Keratinocyte (primary cell): ENCODE data around the gene MALRD1.

Source experiments
- CTCF ChIP-seq, 3 experiments: IDR thresholded peaks in 1 of 3; conservative IDR thresholded peaks in 1 of 3; optimal IDR thresholded peaks in 1 of 3; 2 replicates in 2 of 3; 3 replicates in 1 of 3; pipeline versions ENCODE3 to v1.5.1; 2011; ENCODE audit warnings: low read length in 3 of 3, mild to moderate bottlenecking in 3 of 3, moderate library complexity in 2 of 3, control low read depth in 1 of 3, inconsistent platforms in 1 of 3; ENCODE audit not compliant: insufficient read depth in 2 of 3; ENCODE audit errors: extremely low read depth in 1 of 3
- EZH2 ChIP-seq: IDR thresholded peaks from one replicate; pipeline ENCODE4 v1.6.1; 2012; ENCODE audit warnings: inconsistent platforms, mild to moderate bottlenecking, low read length, moderate library complexity

GRCh38 chr10:19111501-19112267 is 63.1 kb downstream of the MALRD1 start:
- TF ChIP-seq CTCF (optimal IDR thresholded peaks at IDR 0.05 in 1 of 3, IDR thresholded peaks at IDR 0.05 in 1 of 3, conservative IDR thresholded peaks at IDR 0.05 in 1 of 3; ENCODE audit: extremely low read depth in 1 of 3, insufficient read depth in 2 of 3, low read length in 3 of 3) (no peak), EZH2 (no peak)
